Liver (tissue), 9 donors: Measurements from ENCODE around the gene ZSWIM6. TPM values are rescaled to one million over a fixed set of nuclear protein-coding genes. Genes with fewer than 3 reads are reported as not detected.

Experiments
- DNase-seq: peaks from one replicate; pipeline ENCODE4 v3.0.0-alpha.2; 2017; ENCODE audit warnings: low spot score
- H3K27ac ChIP-seq, 2 donors: one replicate each; pipeline ENCODE4 v1.7.0; 2013; ENCODE audit warnings: inconsistent platforms in 2 of 2, low read length in 2 of 2, control low read depth in 1 of 2, low read depth in 1 of 2, mild to moderate bottlenecking in 1 of 2
- H3K27me3 ChIP-seq, 4 donors: one replicate each; pipeline versions ENCODE4 v1.6.1 to v1.7.0; 2013; ENCODE audit warnings: low read length in 3 of 4, inconsistent platforms in 1 of 4, mild to moderate bottlenecking in 1 of 4, moderate library complexity in 1 of 4; ENCODE audit not compliant: control insufficient read depth in 4 of 4, insufficient read depth in 4 of 4
- H3K36me3 ChIP-seq, 4 donors: one replicate each; pipeline versions ENCODE4 v1.6.1 to v1.7.0; 2013; ENCODE audit warnings: low read length in 3 of 4, mild to moderate bottlenecking in 3 of 4, low read depth in 1 of 4, moderate library complexity in 1 of 4; ENCODE audit not compliant: control insufficient read depth in 4 of 4, insufficient read depth in 3 of 4
- H3K4me1 ChIP-seq, 4 donors: one replicate each; pipeline versions ENCODE4 v1.6.1 to v1.7.0; 2013; ENCODE audit warnings: low read length in 3 of 4, mild to moderate bottlenecking in 3 of 4, moderate library complexity in 1 of 4; ENCODE audit not compliant: control insufficient read depth in 4 of 4, insufficient read depth in 4 of 4
- H3K4me3 ChIP-seq, 3 donors: one replicate each; pipeline versions ENCODE4 v1.6.1 to v1.7.0; 2013; ENCODE audit warnings: low read length in 3 of 3, control low read depth in 1 of 3, low read depth in 1 of 3, mild to moderate bottlenecking in 1 of 3
- H3K9ac ChIP-seq, 2 donors: one replicate each; pipeline ENCODE4 v1.7.0; 2013; ENCODE audit warnings: low read length in 2 of 2, mild to moderate bottlenecking in 2 of 2, moderate library complexity in 2 of 2, control low read depth in 1 of 2, low read depth in 1 of 2
- H3K9me3 ChIP-seq, 4 donors: one replicate each; pipeline versions ENCODE4 v1.6.1 to v1.7.0; 2013; ENCODE audit warnings: low read length in 3 of 4; ENCODE audit not compliant: control insufficient read depth in 4 of 4
- ATF3 ChIP-seq: IDR thresholded peaks from 2 replicates; pipeline ENCODE4 v1.6.1; 2016; ENCODE audit warnings: antibody characterized with exemption
- CTCF ChIP-seq: fragments of 150-350 bp; IDR thresholded peaks from 2 replicates; pipeline ENCODE4 v1.5.1; 2017; ENCODE audit warnings: improper control_type of control experiment, low read depth, low read length; ENCODE audit not compliant: missing input control
- FOXA1 ChIP-seq: IDR thresholded peaks from 2 replicates; pipeline ENCODE4 v1.6.1; 2016; ENCODE audit warnings: antibody characterized with exemption
- FOXA2 ChIP-seq: IDR thresholded peaks from 2 replicates; pipeline ENCODE4 v1.6.1; 2016; ENCODE audit warnings: antibody characterized with exemption
- GABPA ChIP-seq, 2 donors: IDR thresholded peaks in 1 of 2; conservative IDR thresholded peaks in 1 of 2; 2 replicates each; pipeline ENCODE4 v1.6.1; 2016; ENCODE audit warnings: antibody characterized with exemption in 2 of 2, mild to moderate bottlenecking in 1 of 2, moderate library complexity in 1 of 2
- HNF4G ChIP-seq: IDR thresholded peaks from 2 replicates; pipeline ENCODE4 v1.6.1; 2016; ENCODE audit warnings: antibody characterized with exemption
- JUND ChIP-seq, 2 donors: IDR thresholded peaks; 2 replicates each; pipeline ENCODE4 v1.6.1; 2016; ENCODE audit warnings: antibody characterized with exemption in 2 of 2
- MAX ChIP-seq: IDR thresholded peaks from 2 replicates; pipeline ENCODE4 v1.6.1; 2016; ENCODE audit warnings: antibody characterized with exemption
- RAD21 ChIP-seq, 2 donors: IDR thresholded peaks; 2 replicates each; pipeline ENCODE4 v1.6.1; 2016; ENCODE audit warnings: antibody characterized with exemption in 2 of 2, mild to moderate bottlenecking in 2 of 2
- REST ChIP-seq: IDR thresholded peaks from 2 replicates; pipeline ENCODE4 v1.6.1; 2016; ENCODE audit warnings: antibody characterized with exemption, mild to moderate bottlenecking
- RXRA ChIP-seq, 2 donors: IDR thresholded peaks; 2 replicates each; pipeline ENCODE4 v1.6.1; 2017 to 2018; ENCODE audit warnings: antibody characterized with exemption in 2 of 2, mild to moderate bottlenecking in 1 of 2
- SP1 ChIP-seq: IDR thresholded peaks from 2 replicates; pipeline ENCODE4 v1.6.1; 2018; ENCODE audit warnings: antibody characterized with exemption, mild to moderate bottlenecking
- TAF1 ChIP-seq: conservative IDR thresholded peaks from 2 replicates; pipeline ENCODE4 v1.6.1; 2016; ENCODE audit warnings: antibody characterized with exemption, mild to moderate bottlenecking
- YY1 ChIP-seq: IDR thresholded peaks from 2 replicates; pipeline ENCODE4 v1.6.1; 2016; ENCODE audit warnings: antibody characterized with exemption, mild to moderate bottlenecking
- WGBS: extraction: QIAGEN DNeasy Blood & Tissue Kit; methylation state at CpG from one replicate; pipeline ENCODE4 v1.1.7; 2013; 5-methylcytosine and 5-hydroxymethylcytosine counted together
- polyA plus RNA-seq, 2 donors: library from polyadenylated mRNA; stranded (reverse) in 1 of 2; unstranded in 1 of 2; fragments of 200-250 nt in 1 of 2; fragments of >200 nt in 1 of 2; fragmentation: Nextera tagmentation in 1 of 2; extraction: Ambion mirVana in 1 of 2; gene quantifications; one replicate each; pipeline versions ENCODE4 v1.2.1 to v1.2.3, GENCODE V29; 2013 to 2015
- total RNA-seq, 2 donors: library from RNA; depleted of rRNA; stranded (reverse); fragments of >200 nt; gene quantifications; one replicate each; pipeline ENCODE4 v1.2.3, GENCODE V29; 2014
- donor health status: healthy.
- donor health status: healthy.
- donor health status: healthy.
- donor health status: healthy.
- donor health status: healthy.

Gene ZSWIM6
- total and polyA plus RNA-seq, 4 donors, result 1.3 to 5.2 (median 3.3) TPM

- Histone ChIP-seq H3K27me3 (no peaks in the 10 kb centered on the region), H3K27ac (no peak overlapping the region), H3K9me3 (no peaks in the 10 kb centered on the region), H3K36me3 (no peaks in the 10 kb centered on the region), H3K4me1 (peaks cover 3 to 14% (median 12%) of the 10 kb centered on the region in 4 donors), H3K9ac (no peak overlapping the region), H3K4me3 (no peak overlapping the region)
- 91% methylated on average over 7 of the region's 7 CpGs for WGBS
- DNase-seq, result no peak
- TF ChIP-seq GABPA (IDR thresholded peaks at IDR 0.05 in 1 of 2, conservative IDR thresholded peaks at IDR 0.05 in 1 of 2), result no peak
- TF ChIP-seq REST, result no peak
- TF ChIP-seq ATF3, result no peak
- TF ChIP-seq RAD21 (IDR thresholded peaks at IDR 0.05), result no peak
- TF ChIP-seq SP1, result no peak
- TF ChIP-seq FOXA1, result no peak
- no peak for TF ChIP-seq FOXA2
- no peak for TF ChIP-seq MAX
- TF ChIP-seq TAF1, result no peak
- no peak for TF ChIP-seq YY1
- TF ChIP-seq HNF4G, result no peak
- no peak for TF ChIP-seq CTCF
- TF ChIP-seq JUND (IDR thresholded peaks at IDR 0.05), result no peak
These were observed 187.7 kb downstream of the ZSWIM6 start for GRCh38 chr5:61519728-61520277.

GRCh38 chr5:61523073-61523472 lies 191.0 kb downstream of the ZSWIM6 start:
- TF ChIP-seq ATF3 (no peak), MAX (no peak), RXRA (IDR thresholded peaks at IDR 0.05) (no peak)
- no peak overlapping the region for H3K4me3 ChIP-seq
- WGBS, result 72% methylated on average over 2 of the region's 2 CpGs
- peaks cover 3 to 17% (median 13%) of the 10 kb centered on the region in 4 donors for H3K4me1 ChIP-seq
- H3K27me3 ChIP-seq, result no peaks in the 10 kb centered on the region
- no peak overlapping the region for H3K9ac ChIP-seq
- DNase-seq, result no peak
- H3K27ac ChIP-seq, result no peak overlapping the region
- H3K9me3 ChIP-seq, result no peaks in the 10 kb centered on the region
- peaks cover 0 to 11% (median 5%) of the 10 kb centered on the region in 4 donors for H3K36me3 ChIP-seq
